OCI-LY7 (cell line): ENCODE measurements around the gene ERI3. TPM values are rescaled to one million over a fixed set of nuclear protein-coding genes. Genes with fewer than 3 reads are reported as not detected.

Experiments
- BruUV-seq: library from RNA; stranded (reverse); fragments of 400-500 nt; replicated peaks from 2 replicates; lab custom pipeline; 2021; lab: Mats Ljungman, UMichigan
- CTCF ChIA-PET: fragments of 300-600 bp; sonication (Branson Sonifier 250); formaldehyde crosslinking; loops from one replicate; lab custom pipeline; 2022; ENCODE audit warnings: antibody characterized with exemption; ENCODE audit not compliant: unreplicated experiment; lab: Charles Lee
- POLR2A ChIA-PET: fragments of 300-600 bp; sonication (Branson Sonifier 250); formaldehyde crosslinking; loops from one replicate; lab custom pipeline; 2022; ENCODE audit warnings: antibody characterized with exemption; lab: Charles Lee
- DNase-seq: peaks from one replicate; pipeline ENCODE4 v3.0.0-alpha.2; 2015; ENCODE audit warnings: low spot score
- H2AFZ ChIP-seq: fragments of 200-600 bp; sonication (generic), shearing (Covaris generic); 2 replicates; pipeline ENCODE4 v1.6.1; 2014; ENCODE audit warnings: mild to moderate bottlenecking, antibody characterized with exemption, low read length, moderate library complexity
- H3K27ac ChIP-seq: fragments of 200-600 bp; sonication (generic); 2 replicates; pipeline ENCODE4 v1.5.1; 2014; ENCODE audit warnings: mixed run types, low read depth, mild to moderate bottlenecking, moderate library complexity, low read length, inconsistent platforms; ENCODE audit not compliant: poor library complexity, severe bottlenecking
- H3K36me3 ChIP-seq: fragments of 200-600 bp; sonication (generic); 2 replicates; pipeline ENCODE4 v1.6.1; 2014; ENCODE audit warnings: mild to moderate bottlenecking, antibody characterized with exemption, low read length, moderate library complexity, mixed read lengths; ENCODE audit not compliant: insufficient read depth
- H3K4me1 ChIP-seq: fragments of 200-600 bp; sonication (generic); 2 replicates; pipeline ENCODE4 v1.5.1; 2014; ENCODE audit warnings: mild to moderate bottlenecking, low read length; ENCODE audit not compliant: insufficient read depth, poor library complexity, severe bottlenecking
- H3K4me2 ChIP-seq: fragments of 200-600 bp; sonication (generic); 2 replicates; pipeline ENCODE4 v1.6.1; 2014; ENCODE audit warnings: mild to moderate bottlenecking, low read length
- H3K4me3 ChIP-seq: fragments of 200-600 bp; sonication (generic); 2 replicates; pipeline ENCODE4 v1.5.1; 2014; ENCODE audit warnings: mild to moderate bottlenecking, low read depth, low read length; ENCODE audit not compliant: poor library complexity, severe bottlenecking
- H3K79me2 ChIP-seq: fragments of 200-600 bp; sonication (generic); 2 replicates; pipeline ENCODE4 v1.6.1; 2016; ENCODE audit warnings: low read depth, mild to moderate bottlenecking, low read length, moderate library complexity, mixed read lengths; ENCODE audit not compliant: insufficient read depth
- H3K9me2 ChIP-seq: fragments of 200-600 bp; sonication (generic); 2 replicates; pipeline ENCODE4 v1.6.1; 2016; ENCODE audit warnings: mild to moderate bottlenecking, low read length, mixed read lengths; ENCODE audit not compliant: insufficient read depth
- H3K9me3 ChIP-seq: fragments of 200-600 bp; sonication (generic); 2 replicates; pipeline ENCODE4 v1.6.1; 2014; ENCODE audit warnings: mild to moderate bottlenecking, mixed run types, low read length, mixed read lengths
- H4K20me1 ChIP-seq: fragments of 200-600 bp; sonication (generic); 2 replicates; pipeline ENCODE4 v1.6.1; 2014; ENCODE audit warnings: mild to moderate bottlenecking, antibody characterized with exemption, low read length, moderate library complexity, mixed read lengths; ENCODE audit not compliant: insufficient read depth
- EZH2phosphoT487 ChIP-seq: fragments of 200-600 bp; sonication (generic); IDR thresholded peaks from 2 replicates; pipeline ENCODE4 v1.6.1; 2018; ENCODE audit warnings: low read depth, borderline replicate concordance, mild to moderate bottlenecking, mixed run types, antibody characterized with exemption, low read length, moderate library complexity, mixed read lengths
- intact Hi-C: fragments of 100-400 bp; cut with micrococcal nuclease; formaldehyde crosslinking; loops from one replicate; pipeline ENCODE4 v1.10.0; 2022; ENCODE audit not compliant: unreplicated experiment
- total RNA-seq, 2 experiments: library from RNA; depleted of rRNA in 1 of 2; stranded (reverse); fragments of >200 nt in 1 of 2; shearing (Covaris generic) in 1 of 2; gene quantifications; 2 replicates each; pipeline ENCODE4 v1.2.3, GENCODE V29; 2014 to 2022
- TF ChIP-seq, protein P1 (sequence below): fragments of 200-600 bp; sonication (generic); conservative IDR thresholded peaks from 2 replicates; pipeline ENCODE4 v1.5.1; 2014; ENCODE audit warnings: mild to moderate bottlenecking, antibody characterized with exemption, low read length, moderate library complexity, mixed read lengths

Gene ERI3
- total RNA-seq, 2 experiments from 2014 or later, result 46.5 to 47.4 TPM

DNA sequence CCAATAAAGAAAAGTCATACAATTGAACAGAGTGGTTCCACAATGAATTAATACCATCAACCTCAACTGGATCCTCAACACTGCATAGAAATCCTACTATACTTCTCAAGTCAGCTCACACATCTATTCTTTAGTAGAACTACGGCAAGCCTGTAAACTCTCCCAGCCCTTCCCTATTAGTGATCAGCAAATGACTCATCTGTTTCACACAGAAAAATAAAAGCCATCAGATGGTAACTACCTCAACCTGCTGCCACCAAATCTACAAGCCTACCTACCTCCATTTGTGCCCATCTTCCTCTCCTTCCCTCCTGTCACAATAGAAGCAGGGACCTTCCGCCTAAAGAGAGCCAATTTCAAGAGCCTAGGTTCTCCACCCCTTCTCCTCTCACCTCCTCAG is 78.2 kb downstream of the ERI3 start:
- DNase-seq, result no peak
- BruUV-seq, result no TSS peak
- H3K4me1 ChIP-seq, result peaks cover 13% of the 10 kb centered on the region
- no peaks in the 10 kb centered on the region for H3K9me3 ChIP-seq
- intact Hi-C loops, result no loop called here
- no peak overlapping the region for H2AFZ ChIP-seq
- peaks cover 5% of the 10 kb centered on the region; the same call in 1 of the 2 replicates for H3K36me3 ChIP-seq
- H3K9me2 ChIP-seq, result no peaks in the 10 kb centered on the region
- no peak overlapping the region for H3K4me3 ChIP-seq
- TF ChIP-seq EZH2phosphoT487, result no peak
- TF ChIP-seq, protein P1, sequence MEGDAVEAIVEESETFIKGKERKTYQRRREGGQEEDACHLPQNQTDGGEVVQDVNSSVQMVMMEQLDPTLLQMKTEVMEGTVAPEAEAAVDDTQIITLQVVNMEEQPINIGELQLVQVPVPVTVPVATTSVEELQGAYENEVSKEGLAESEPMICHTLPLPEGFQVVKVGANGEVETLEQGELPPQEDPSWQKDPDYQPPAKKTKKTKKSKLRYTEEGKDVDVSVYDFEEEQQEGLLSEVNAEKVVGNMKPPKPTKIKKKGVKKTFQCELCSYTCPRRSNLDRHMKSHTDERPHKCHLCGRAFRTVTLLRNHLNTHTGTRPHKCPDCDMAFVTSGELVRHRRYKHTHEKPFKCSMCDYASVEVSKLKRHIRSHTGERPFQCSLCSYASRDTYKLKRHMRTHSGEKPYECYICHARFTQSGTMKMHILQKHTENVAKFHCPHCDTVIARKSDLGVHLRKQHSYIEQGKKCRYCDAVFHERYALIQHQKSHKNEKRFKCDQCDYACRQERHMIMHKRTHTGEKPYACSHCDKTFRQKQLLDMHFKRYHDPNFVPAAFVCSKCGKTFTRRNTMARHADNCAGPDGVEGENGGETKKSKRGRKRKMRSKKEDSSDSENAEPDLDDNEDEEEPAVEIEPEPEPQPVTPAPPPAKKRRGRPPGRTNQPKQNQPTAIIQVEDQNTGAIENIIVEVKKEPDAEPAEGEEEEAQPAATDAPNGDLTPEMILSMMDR, result no peak
- no peak overlapping the region for H3K4me2 ChIP-seq
- no peaks in the 10 kb centered on the region for H3K79me2 ChIP-seq
- H3K27ac ChIP-seq, result no peak overlapping the region
- H4K20me1 ChIP-seq, result peaks cover 4% of the 10 kb centered on the region; the same call in 1 of the 2 replicates
- POLR2A ChIA-PET, result interaction anchor here (0.6 kb wide), 1 partner anchor 95 kb away, joined by 3 read pairs; no protein-coding TSS in a partner anchor
- CTCF ChIA-PET, result no interaction called here

DNA sequence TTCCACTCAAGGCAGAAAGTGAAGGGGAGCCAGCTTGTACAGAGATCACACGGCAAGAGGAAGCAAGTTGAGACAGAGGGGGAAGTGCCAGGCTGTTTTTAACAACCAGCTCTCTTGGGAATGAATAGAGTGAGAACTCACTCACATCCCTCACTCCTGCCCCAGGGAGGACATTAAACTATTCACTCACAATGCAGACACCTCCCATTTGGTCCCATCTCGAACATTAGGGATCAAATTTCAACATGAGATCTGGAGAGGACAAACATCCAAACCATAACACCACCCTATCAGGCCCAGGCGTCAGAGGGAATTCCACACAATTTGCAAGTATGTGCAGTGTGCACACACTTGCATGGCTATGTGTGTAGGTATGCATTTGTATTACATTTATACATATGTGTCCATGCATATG is 79.1 kb downstream of the ERI3 start:
- Histone ChIP-seq H3K9me2 (no peaks in the 10 kb centered on the region), H3K4me3 (no peak overlapping the region), H4K20me1 (peaks cover 4% of the 10 kb centered on the region; the same call in 1 of the 2 replicates), H3K79me2 (no peaks in the 10 kb centered on the region), H3K9me3 (no peaks in the 10 kb centered on the region), H3K4me2 (peak overlapping the region; percentile 19), H3K36me3 (0 out of 2 replicates have a peak, but pooled peaks cover 4% of the 10 kb centered on the region), H3K27ac (no peak overlapping the region), H2AFZ (no peak overlapping the region), H3K4me1 (peaks cover 13% of the 10 kb centered on the region)
- TF ChIP-seq, protein P1, result no peak
- no peak for TF ChIP-seq EZH2phosphoT487
- BruUV-seq, result no TSS peak
- intact Hi-C loops, result no loop called here
- CTCF ChIA-PET, result no interaction called here
- POLR2A ChIA-PET, result no interaction called here
- peak; percentile 16 for DNase-seq

DNA sequence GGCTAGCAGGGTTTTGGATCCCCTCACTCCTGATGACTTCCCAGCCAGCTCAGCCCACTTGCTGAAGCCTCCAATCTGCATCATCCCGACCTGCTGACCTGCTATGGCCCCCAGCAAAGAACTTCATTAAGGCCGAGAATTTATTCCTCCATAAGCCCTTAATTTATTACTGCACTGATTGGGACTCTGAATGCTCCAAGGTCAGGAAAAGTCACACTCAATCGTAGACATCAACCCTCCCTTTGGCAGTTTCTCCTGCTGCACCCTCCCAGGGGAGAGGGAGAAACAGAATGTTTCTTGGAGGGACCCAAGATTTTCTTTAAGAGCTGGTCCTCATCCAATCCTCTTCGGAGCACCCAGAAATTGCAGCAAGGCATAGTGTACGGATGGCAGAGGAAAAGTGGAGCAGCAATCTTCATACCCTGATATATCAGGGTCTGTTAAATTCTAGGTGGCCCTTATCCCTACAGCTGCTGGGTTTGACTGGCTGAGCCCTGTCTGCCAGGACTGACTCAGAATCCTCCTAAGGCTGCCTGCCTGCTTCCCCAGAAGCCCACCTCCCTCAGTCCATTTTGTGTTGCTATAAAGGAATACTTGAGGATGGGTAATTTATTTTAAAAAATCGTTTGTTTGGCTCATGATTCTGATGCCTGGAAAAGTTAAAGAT is 79.6 kb downstream of the ERI3 start:
- Histone ChIP-seq H3K4me2 (peak overlapping the region; percentile 19), H3K36me3 (0 out of 2 replicates have a peak, but pooled peaks cover 4% of the 10 kb centered on the region), H4K20me1 (peaks cover 4% of the 10 kb centered on the region; the same call in 1 of the 2 replicates), H2AFZ (no peak overlapping the region), H3K4me1 (peaks cover 13% of the 10 kb centered on the region), H3K9me2 (no peaks in the 10 kb centered on the region), H3K27ac (no peak overlapping the region), H3K4me3 (no peak overlapping the region), H3K9me3 (no peaks in the 10 kb centered on the region), H3K79me2 (no peaks in the 10 kb centered on the region)
- POLR2A ChIA-PET, result interaction anchor here (1.0 kb wide), 1 partner anchor 14 kb away, joined by 3 read pairs; no protein-coding TSS in a partner anchor
- no TSS peak for BruUV-seq
- no peak for DNase-seq
- TF ChIP-seq EZH2phosphoT487, result no peak
- TF ChIP-seq, protein P1, result no peak
- CTCF ChIA-PET, result no interaction called here
- intact Hi-C loops, result no loop called here
